Heart left ventricle (tissue), 13 donors: ENCODE measurements around the gene DIDO1.

Source experiments
- CTCF ChIP-seq, 12 donors: fragments of 200-600 bp; sonication (generic) in 4 of 12; IDR thresholded peaks; one replicate each; pipeline versions ENCODE4 v1.5.0 to v1.8.0; 2018 to 2022; ENCODE audit warnings: antibody characterized with exemption in 12 of 12, mild to moderate bottlenecking in 5 of 12
- POLR2A ChIP-seq, 2 donors: fragments of 450-650 bp; IDR thresholded peaks; one replicate each; pipeline ENCODE4 v1.6.1; 2017; ENCODE audit warnings: antibody characterized with exemption in 2 of 2, mild to moderate bottlenecking in 2 of 2, moderate library complexity in 2 of 2
- donor health status: ischemic (EF 13 %, LVEDD 7.1; RV severe dilation, severe dysfunction).
- donor health status: DM: no; HTN: yes; CAD: no.
- donor health status: DM: no; HTN: no; CAD: no.
- donor health status: ischemic (EF 25% LVEDD 6.9; RV normal size, moderate dysfunction).
- donor health status: ischemic (EF 25% LVEDD 5.7; RV mildly dilated, moderate dysfunction).
- donor health status: ischemic (EF 35%, LVEDD 5.7; RV mildly dilated, moderate dysfunction).
- donor health status: nonischemic (EF 11% LVEDD 7.7; RV severe dilation, severe dysfunction).
- donor health status: DM: yes; HTN: yes; CAD: no.
- donor health status: PGD.
- donor health status: ischemic (EF 29% LVEDD 5.4; RV normal size, mild dysfunction).
- donor health status: nonischemic (EF 23%, LVEDD 6.1; RV moderate dilation, normal function).

GRCh38 chr20:62969179-62969760 lies 43.0 kb upstream of the DIDO1 start:
- TF ChIP-seq POLR2A (IDR thresholded peaks at IDR 0.05) (no peak), CTCF (IDR thresholded peaks at IDR 0.05) (no peak)
